ENCODE results near the gene PHF12.

PHF12 gene

GRCh38 chr17:28956112-28956511 is 4.8 kb upstream of the PHF12 start:
- peaks cover 12% of the 10 kb centered on the region for H3K4me1 ChIP-seq (ENCODE audit: control insufficient read depth, low read length)
- TF ChIP-seq EZH2phosphoT487 (IDR thresholded peaks at IDR 0.05; ENCODE audit: borderline replicate concordance, low read length), result no peak
- TF ChIP-seq CTCF (IDR thresholded peaks at IDR 0.05; ENCODE audit: low read depth, low read length, poor library complexity, severe bottlenecking), result no peak
- H3K9me2 ChIP-seq (replicated peaks; ENCODE audit: control insufficient read depth, low read length), result no peaks in the 10 kb centered on the region
- H3K79me2 ChIP-seq (ENCODE audit: control insufficient read depth, low read length), result peaks cover 1% of the 10 kb centered on the region
- H3K4me2 ChIP-seq (ENCODE audit: low read length), result no peak overlapping the region
- no peaks in the 10 kb centered on the region for H3K27me3 ChIP-seq (ENCODE audit: control insufficient read depth, low read length)
- no peaks in the 10 kb centered on the region for H3K36me3 ChIP-seq (ENCODE audit: control insufficient read depth, low read length)
- no peak overlapping the region for H3K4me3 ChIP-seq (ENCODE audit: low read length)
- no peaks in the 10 kb centered on the region for H4K20me1 ChIP-seq (ENCODE audit: control insufficient read depth, insufficient read depth, low read depth, low read length)
- H3K9me3 ChIP-seq (ENCODE audit: control insufficient read depth, insufficient read depth, low read length), result no peaks in the 10 kb centered on the region
- H3K27ac ChIP-seq (ENCODE audit: low read depth, low read length), result no peak overlapping the region
- H3F3A ChIP-seq (ENCODE audit: control insufficient read depth, insufficient read depth), result peaks cover 2% of the 10 kb centered on the region; the same call in 1 of the 2 replicates

GRCh38 chr17:28955408-28955807 is 4.1 kb upstream of the PHF12 start:
- H3K9me2 ChIP-seq (replicated peaks; ENCODE audit: control insufficient read depth, low read length), result no peaks in the 10 kb centered on the region
- H3K27me3 ChIP-seq (ENCODE audit: control insufficient read depth, low read length), result no peaks in the 10 kb centered on the region
- no peaks in the 10 kb centered on the region for H3K9me3 ChIP-seq (ENCODE audit: control insufficient read depth, insufficient read depth, low read length)
- peaks cover 4% of the 10 kb centered on the region; the same call in 1 of the 2 replicates for H3F3A ChIP-seq (ENCODE audit: control insufficient read depth, insufficient read depth)
- peaks cover 12% of the 10 kb centered on the region for H3K4me1 ChIP-seq (ENCODE audit: control insufficient read depth, low read length)
- peaks cover 9% of the 10 kb centered on the region for H3K79me2 ChIP-seq (ENCODE audit: control insufficient read depth, low read length)
- no peak overlapping the region for H3K4me2 ChIP-seq (ENCODE audit: low read length)
- TF ChIP-seq EZH2phosphoT487 (IDR thresholded peaks at IDR 0.05; ENCODE audit: borderline replicate concordance, low read length) (no peak), CTCF (IDR thresholded peaks at IDR 0.05; ENCODE audit: low read depth, low read length, poor library complexity, severe bottlenecking) (no peak)
- peaks cover 3% of the 10 kb centered on the region for H3K36me3 ChIP-seq (ENCODE audit: control insufficient read depth, low read length)
- no peaks in the 10 kb centered on the region for H4K20me1 ChIP-seq (ENCODE audit: control insufficient read depth, insufficient read depth, low read depth, low read length)
- no peak overlapping the region for H3K4me3 ChIP-seq (ENCODE audit: low read length)
- no peak overlapping the region for H3K27ac ChIP-seq (ENCODE audit: low read depth, low read length)

- H4K20me1 ChIP-seq (ENCODE audit: control insufficient read depth, insufficient read depth, low read depth, low read length), result no peaks in the 10 kb centered on the region
- H3K4me2 ChIP-seq (ENCODE audit: low read length), result no peak overlapping the region
- TF ChIP-seq CTCF (IDR thresholded peaks at IDR 0.05; ENCODE audit: low read depth, low read length, poor library complexity, severe bottlenecking) (no peak), EZH2phosphoT487 (IDR thresholded peaks at IDR 0.05; ENCODE audit: borderline replicate concordance, low read length) (no peak)
- peaks cover 14% of the 10 kb centered on the region for H3K79me2 ChIP-seq (ENCODE audit: control insufficient read depth, low read length)
- no peaks in the 10 kb centered on the region for H3K9me3 ChIP-seq (ENCODE audit: control insufficient read depth, insufficient read depth, low read length)
- H3K27ac ChIP-seq (ENCODE audit: low read depth, low read length), result no peak overlapping the region
- no peaks in the 10 kb centered on the region for H3K9me2 ChIP-seq (replicated peaks; ENCODE audit: control insufficient read depth, low read length)
- H3K36me3 ChIP-seq (ENCODE audit: control insufficient read depth, low read length), result peaks cover 8% of the 10 kb centered on the region
- peaks cover 7% of the 10 kb centered on the region; the same call in 1 of the 2 replicates for H3F3A ChIP-seq (ENCODE audit: control insufficient read depth, insufficient read depth)
- H3K4me3 ChIP-seq (ENCODE audit: low read length), result no peak overlapping the region
- peaks cover 12% of the 10 kb centered on the region for H3K4me1 ChIP-seq (ENCODE audit: control insufficient read depth, low read length)
- no peaks in the 10 kb centered on the region for H3K27me3 ChIP-seq (ENCODE audit: control insufficient read depth, low read length)
These were observed 3.6 kb upstream of the PHF12 start for GRCh38 chr17:28954886-28955285.
